MM.1S (cell line): ENCODE data around the gene TMEM115.

Experiments used
- EZH2phosphoT487 ChIP-seq: fragments of 300-600 bp; sonication (generic); IDR thresholded peaks from 2 replicates; pipeline ENCODE4 v1.6.1; 2018; ENCODE audit warnings: antibody characterized with exemption, low read length
- TF ChIP-seq, protein P1 (sequence below): fragments of 300-600 bp; sonication (generic); IDR thresholded peaks from 2 replicates; pipeline ENCODE4 v1.5.1; 2016; ENCODE audit warnings: antibody characterized with exemption, low read length, mixed read lengths

GRCh38 chr3:50327129-50327528, 32.2 kb downstream of the TMEM115 start:
- no peak for TF ChIP-seq EZH2phosphoT487
- TF ChIP-seq, protein P1, sequence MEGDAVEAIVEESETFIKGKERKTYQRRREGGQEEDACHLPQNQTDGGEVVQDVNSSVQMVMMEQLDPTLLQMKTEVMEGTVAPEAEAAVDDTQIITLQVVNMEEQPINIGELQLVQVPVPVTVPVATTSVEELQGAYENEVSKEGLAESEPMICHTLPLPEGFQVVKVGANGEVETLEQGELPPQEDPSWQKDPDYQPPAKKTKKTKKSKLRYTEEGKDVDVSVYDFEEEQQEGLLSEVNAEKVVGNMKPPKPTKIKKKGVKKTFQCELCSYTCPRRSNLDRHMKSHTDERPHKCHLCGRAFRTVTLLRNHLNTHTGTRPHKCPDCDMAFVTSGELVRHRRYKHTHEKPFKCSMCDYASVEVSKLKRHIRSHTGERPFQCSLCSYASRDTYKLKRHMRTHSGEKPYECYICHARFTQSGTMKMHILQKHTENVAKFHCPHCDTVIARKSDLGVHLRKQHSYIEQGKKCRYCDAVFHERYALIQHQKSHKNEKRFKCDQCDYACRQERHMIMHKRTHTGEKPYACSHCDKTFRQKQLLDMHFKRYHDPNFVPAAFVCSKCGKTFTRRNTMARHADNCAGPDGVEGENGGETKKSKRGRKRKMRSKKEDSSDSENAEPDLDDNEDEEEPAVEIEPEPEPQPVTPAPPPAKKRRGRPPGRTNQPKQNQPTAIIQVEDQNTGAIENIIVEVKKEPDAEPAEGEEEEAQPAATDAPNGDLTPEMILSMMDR: no peak
